Measurements from ENCODE around the gene NCAM1. TPM values are rescaled to one million over a fixed set of nuclear protein-coding genes. Genes with fewer than 3 reads are reported as not detected.

The NCAM1 gene
- total and polyA plus RNA-seq, 2 donors from 2014 or later, result 1.7 to 3.0 TPM

DNA sequence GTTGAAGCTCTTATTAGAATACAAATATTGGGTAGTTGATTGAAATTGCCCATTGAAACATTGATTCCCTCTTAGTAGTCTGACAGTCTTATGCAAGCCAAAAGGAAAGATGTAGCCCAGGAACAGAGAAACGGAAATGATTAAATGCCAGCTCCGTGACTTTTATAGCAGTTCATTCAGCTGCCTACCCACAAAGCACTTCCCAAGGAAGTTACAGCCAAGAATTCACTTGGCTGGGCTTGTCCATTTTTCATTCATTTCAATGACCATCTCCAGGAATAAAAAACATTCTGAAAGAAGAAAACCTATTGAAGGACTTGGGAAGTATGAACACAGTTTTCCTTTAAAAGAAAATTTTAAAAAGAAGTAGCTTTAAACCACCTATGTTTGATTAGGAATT, 62.0 kb downstream of the NCAM1 start:
- Histone ChIP-seq H3K27ac (ENCODE audit: low read depth in 2 of 2, low read length in 2 of 2) (no peak overlapping the region), H3K9ac (ENCODE audit: low read length in 3 of 3) (no peak overlapping the region), H3K9me3 (ENCODE audit: control insufficient read depth in 2 of 3, insufficient read depth in 1 of 3, low read length in 3 of 3) (no peaks in the 10 kb centered on the region), H3K36me3 (ENCODE audit: control insufficient read depth in 2 of 3, insufficient read depth in 3 of 3, low read length in 3 of 3) (no peaks in the 10 kb centered on the region), H3K4me3 (ENCODE audit: low read length in 3 of 3) (no peak overlapping the region), H3K4me1 (ENCODE audit: control insufficient read depth in 2 of 3, insufficient read depth in 2 of 3, low read depth in 1 of 3, low read length in 3 of 3) (no peaks in the 10 kb centered on the region), H3K27me3 (ENCODE audit: control insufficient read depth, insufficient read depth, low read length) (no peaks in the 10 kb centered on the region)
- FAIRE-seq, result no peak
- intact Hi-C loops (cut with DNase I), result no loop called here
- DNase-seq, result no peak
- TF ChIP-seq, protein P1, sequence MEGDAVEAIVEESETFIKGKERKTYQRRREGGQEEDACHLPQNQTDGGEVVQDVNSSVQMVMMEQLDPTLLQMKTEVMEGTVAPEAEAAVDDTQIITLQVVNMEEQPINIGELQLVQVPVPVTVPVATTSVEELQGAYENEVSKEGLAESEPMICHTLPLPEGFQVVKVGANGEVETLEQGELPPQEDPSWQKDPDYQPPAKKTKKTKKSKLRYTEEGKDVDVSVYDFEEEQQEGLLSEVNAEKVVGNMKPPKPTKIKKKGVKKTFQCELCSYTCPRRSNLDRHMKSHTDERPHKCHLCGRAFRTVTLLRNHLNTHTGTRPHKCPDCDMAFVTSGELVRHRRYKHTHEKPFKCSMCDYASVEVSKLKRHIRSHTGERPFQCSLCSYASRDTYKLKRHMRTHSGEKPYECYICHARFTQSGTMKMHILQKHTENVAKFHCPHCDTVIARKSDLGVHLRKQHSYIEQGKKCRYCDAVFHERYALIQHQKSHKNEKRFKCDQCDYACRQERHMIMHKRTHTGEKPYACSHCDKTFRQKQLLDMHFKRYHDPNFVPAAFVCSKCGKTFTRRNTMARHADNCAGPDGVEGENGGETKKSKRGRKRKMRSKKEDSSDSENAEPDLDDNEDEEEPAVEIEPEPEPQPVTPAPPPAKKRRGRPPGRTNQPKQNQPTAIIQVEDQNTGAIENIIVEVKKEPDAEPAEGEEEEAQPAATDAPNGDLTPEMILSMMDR (IDR thresholded peaks at IDR 0.05; ENCODE audit: borderline replicate concordance, extremely low read depth, insufficient read depth), result no peak

DNA sequence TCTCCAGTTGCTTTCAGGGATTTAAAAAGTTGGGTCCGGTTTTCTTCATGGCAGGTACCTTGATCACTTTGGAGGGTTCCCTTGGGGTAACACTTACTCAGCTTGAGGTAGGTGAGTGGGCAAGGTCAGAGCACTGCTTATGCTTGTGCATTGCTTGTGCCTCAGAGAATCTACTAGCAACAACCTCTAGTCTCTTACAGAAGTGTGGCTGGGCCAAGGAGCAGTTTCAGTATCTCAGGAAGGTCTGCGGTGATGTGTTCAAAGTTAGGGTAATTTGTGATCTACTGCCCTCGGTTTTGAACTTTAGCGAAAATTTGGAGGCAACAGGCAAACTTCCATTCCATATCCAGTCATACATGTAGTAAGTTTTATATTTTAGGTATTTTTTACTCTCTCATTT, 62.8 kb downstream of the NCAM1 start:
- intact Hi-C loops (cut with DNase I), result no loop called here

GRCh38 chr11:113026778-113027177, 65.6 kb downstream of the NCAM1 start:
- Histone ChIP-seq H3K4me3 (ENCODE audit: low read length in 3 of 3) (no peak overlapping the region), H3K36me3 (ENCODE audit: control insufficient read depth in 2 of 3, insufficient read depth in 3 of 3, low read length in 3 of 3) (no peaks in the 10 kb centered on the region), H3K9me3 (ENCODE audit: control insufficient read depth in 2 of 3, insufficient read depth in 1 of 3, low read length in 3 of 3) (no peaks in the 10 kb centered on the region), H3K27me3 (ENCODE audit: control insufficient read depth, insufficient read depth, low read length) (no peaks in the 10 kb centered on the region), H3K4me1 (ENCODE audit: control insufficient read depth in 2 of 3, insufficient read depth in 2 of 3, low read depth in 1 of 3, low read length in 3 of 3) (no peaks in the 10 kb centered on the region), H3K27ac (ENCODE audit: low read depth in 2 of 2, low read length in 2 of 2) (no peak overlapping the region), H3K9ac (ENCODE audit: low read length in 3 of 3) (no peak overlapping the region)
- TF ChIP-seq, protein P1 (IDR thresholded peaks at IDR 0.05; ENCODE audit: borderline replicate concordance, extremely low read depth, insufficient read depth), result no peak
- intact Hi-C loops (cut with DNase I), result no loop called here
- DNase-seq (no peak), FAIRE-seq (no peak)

More for the DNA sequence above, 62.8 kb downstream of the NCAM1 start:
- no peak for DNase-seq
- Histone ChIP-seq H3K4me1 (ENCODE audit: control insufficient read depth in 2 of 3, insufficient read depth in 2 of 3, low read depth in 1 of 3, low read length in 3 of 3) (no peaks in the 10 kb centered on the region), H3K27me3 (ENCODE audit: control insufficient read depth, insufficient read depth, low read length) (no peaks in the 10 kb centered on the region), H3K36me3 (ENCODE audit: control insufficient read depth in 2 of 3, insufficient read depth in 3 of 3, low read length in 3 of 3) (no peaks in the 10 kb centered on the region), H3K9ac (ENCODE audit: low read length in 3 of 3) (no peak overlapping the region), H3K27ac (ENCODE audit: low read depth in 2 of 2, low read length in 2 of 2) (no peak overlapping the region), H3K9me3 (ENCODE audit: control insufficient read depth in 2 of 3, insufficient read depth in 1 of 3, low read length in 3 of 3) (no peaks in the 10 kb centered on the region), H3K4me3 (ENCODE audit: low read length in 3 of 3) (no peak overlapping the region)
- TF ChIP-seq, protein P1 (IDR thresholded peaks at IDR 0.05; ENCODE audit: borderline replicate concordance, extremely low read depth, insufficient read depth), result no peak
- no peak for FAIRE-seq

DNA sequence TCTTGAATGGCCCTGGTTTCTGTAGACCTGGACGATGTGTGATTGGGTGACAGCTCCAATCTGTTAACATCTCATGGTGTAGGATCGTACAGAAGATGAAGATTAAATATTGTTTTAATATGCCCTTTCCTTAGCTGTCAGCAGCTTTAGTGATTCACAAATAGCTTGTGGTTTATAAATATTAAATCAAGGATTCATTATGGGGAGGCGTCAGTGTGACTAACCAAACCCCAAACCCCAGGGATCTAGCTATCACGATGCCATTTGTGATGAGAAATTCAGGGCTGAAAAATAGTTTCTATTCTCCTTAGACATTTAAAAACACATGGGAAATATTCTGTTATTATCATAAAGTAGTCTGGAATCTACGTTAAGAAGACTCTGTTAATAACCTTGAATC, 73.4 kb downstream of the NCAM1 start:
- no peak for FAIRE-seq
- intact Hi-C loops (cut with DNase I), result no loop called here
- H3K9me3 ChIP-seq (ENCODE audit: control insufficient read depth in 2 of 3, insufficient read depth in 1 of 3, low read length in 3 of 3), result no peaks in the 10 kb centered on the region
- no peak overlapping the region for H3K9ac ChIP-seq (ENCODE audit: low read length in 3 of 3)
- H3K27me3 ChIP-seq (ENCODE audit: control insufficient read depth, insufficient read depth, low read length), result no peaks in the 10 kb centered on the region
- H3K36me3 ChIP-seq (ENCODE audit: control insufficient read depth in 2 of 3, insufficient read depth in 3 of 3, low read length in 3 of 3), result no peaks in the 10 kb centered on the region
- no peaks in the 10 kb centered on the region for H3K4me1 ChIP-seq (ENCODE audit: control insufficient read depth in 2 of 3, insufficient read depth in 2 of 3, low read depth in 1 of 3, low read length in 3 of 3)
- TF ChIP-seq, protein P1 (IDR thresholded peaks at IDR 0.05; ENCODE audit: borderline replicate concordance, extremely low read depth, insufficient read depth), result no peak
- H3K27ac ChIP-seq (ENCODE audit: low read depth in 2 of 2, low read length in 2 of 2), result no peak overlapping the region
- no peak overlapping the region for H3K4me3 ChIP-seq (ENCODE audit: low read length in 3 of 3)
- DNase-seq, result no peak
